SKM-1 (cell line): ENCODE measurements around the gene APBA1.

Source experiments
- DNase-seq: peaks from one replicate; lab custom pipeline; 2025; ENCODE audit not compliant: unreplicated experiment; lab: John Stamatoyannopoulos, UW

The APBA1 gene

DNA sequence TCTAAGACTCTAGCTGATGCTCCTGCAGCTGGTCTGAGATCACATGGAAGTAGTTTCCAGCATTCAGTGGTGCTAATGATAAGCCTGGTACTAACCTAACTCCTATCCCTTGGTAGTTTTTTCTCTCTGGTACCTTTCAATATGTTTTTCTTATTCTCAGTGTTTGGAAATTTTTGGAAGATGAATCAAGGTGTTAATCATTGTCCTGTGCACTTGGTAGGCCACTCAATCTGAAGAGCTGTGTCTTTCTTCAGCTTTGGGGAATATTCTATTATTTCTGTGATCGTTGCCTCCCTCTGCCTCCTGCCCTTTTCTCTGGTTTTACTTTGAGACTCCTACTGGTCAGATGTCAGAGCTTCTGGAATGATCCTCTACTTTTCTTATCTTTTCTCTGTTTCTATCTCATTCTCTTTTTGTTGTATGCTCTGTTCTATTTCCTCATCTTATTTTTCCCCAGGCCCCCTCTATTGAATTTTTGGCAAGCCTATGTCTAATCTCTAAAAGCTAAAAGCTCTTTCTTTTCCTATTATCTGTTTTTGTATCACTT is 136.8 kb downstream of the APBA1 start:
- no peak for DNase-seq

GRCh38 chr9:69532396-69532795 is 139.8 kb downstream of the APBA1 start:
- DNase-seq, result no peak

DNA sequence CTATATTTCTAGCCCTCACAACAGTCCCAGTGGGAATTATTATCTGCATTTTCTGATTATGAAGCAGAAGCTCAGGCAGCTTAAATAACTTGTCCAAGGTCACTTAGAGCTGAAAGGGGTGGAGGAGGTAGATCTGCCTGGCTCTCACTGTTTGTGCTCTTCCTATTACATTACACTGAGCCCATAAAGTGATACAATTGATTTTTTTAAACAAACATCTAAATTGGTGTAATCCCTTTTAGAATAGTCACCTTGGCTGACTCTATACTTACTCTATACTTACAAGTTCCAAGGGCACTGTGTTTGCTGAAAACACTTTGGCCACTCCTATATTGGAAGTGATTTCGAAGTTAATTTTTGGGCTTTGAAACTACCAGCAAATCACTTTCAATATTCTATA is 144.7 kb downstream of the APBA1 start:
- no peak for DNase-seq

- no peak for DNase-seq
These were observed 145.5 kb downstream of the APBA1 start for GRCh38 chr9:69526699-69527098.

DNA sequence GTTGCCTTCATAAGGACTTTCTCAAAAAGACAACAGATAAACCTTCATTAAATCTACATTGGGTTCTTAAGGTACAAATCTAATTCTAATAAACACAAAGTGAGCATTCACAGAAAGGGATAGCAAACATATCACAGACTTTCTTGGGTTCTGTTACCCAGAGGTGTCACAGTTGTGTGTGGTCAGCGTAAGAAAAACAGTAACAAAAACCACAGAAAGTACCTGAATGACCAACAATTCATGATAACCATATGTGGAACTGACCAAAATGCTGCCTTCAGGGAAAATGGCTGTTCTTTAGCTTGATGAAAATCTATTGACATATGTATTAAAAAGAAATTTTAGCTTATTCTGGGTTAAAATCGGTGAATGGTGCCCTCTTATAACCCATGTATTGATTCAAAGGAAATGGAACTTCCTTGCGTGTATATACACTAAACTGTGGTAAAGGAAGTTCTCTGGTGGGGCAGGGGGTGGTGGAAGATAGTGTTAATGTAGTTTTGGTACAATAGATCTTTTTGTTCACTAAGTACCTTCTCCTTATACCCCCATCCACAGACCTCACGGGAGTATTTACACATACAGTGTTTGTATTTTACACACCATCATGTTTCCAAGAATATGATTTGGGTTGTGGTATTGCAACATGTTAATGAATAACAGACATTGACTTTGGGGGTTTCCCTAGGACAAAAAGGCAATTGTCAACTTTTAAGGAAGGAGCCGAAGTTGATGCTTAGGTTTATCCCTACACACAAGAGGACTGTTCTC is 152.5 kb downstream of the APBA1 start:
- no peak for DNase-seq

- no peak for DNase-seq
These were observed 155.5 kb downstream of the APBA1 start for GRCh38 chr9:69516353-69517322.

- DNase-seq, result no peak
These were observed 156.4 kb downstream of the APBA1 start for GRCh38 chr9:69515810-69516209.

GRCh38 chr9:69513141-69513820 is 158.9 kb downstream of the APBA1 start:
- DNase-seq, result no peak

GRCh38 chr9:69504058-69504457 is 168.1 kb downstream of the APBA1 start:
- DNase-seq, result no peak

- no peak for DNase-seq
These were observed 169.4 kb downstream of the APBA1 start for GRCh38 chr9:69502671-69503301.

DNA sequence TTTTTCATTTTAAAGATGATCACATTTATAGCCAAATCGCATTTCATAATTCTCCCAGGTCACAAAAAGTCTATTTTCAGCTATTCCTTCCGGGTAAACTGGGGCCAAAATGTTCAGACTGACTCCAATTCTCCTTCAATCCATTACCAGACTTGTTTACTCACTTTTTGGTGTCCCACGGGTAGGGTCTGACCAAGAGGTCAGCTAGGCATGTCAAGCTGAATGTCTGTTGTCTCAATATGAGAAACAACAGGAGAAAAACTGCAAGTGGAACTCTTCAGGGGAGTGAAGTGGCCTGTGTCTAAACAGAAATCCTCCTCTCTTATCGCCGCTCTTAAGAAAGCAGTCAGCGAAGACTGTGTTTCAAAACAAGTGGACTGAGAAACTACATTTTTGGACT is 171.3 kb downstream of the APBA1 start:
- no peak for DNase-seq

DNA sequence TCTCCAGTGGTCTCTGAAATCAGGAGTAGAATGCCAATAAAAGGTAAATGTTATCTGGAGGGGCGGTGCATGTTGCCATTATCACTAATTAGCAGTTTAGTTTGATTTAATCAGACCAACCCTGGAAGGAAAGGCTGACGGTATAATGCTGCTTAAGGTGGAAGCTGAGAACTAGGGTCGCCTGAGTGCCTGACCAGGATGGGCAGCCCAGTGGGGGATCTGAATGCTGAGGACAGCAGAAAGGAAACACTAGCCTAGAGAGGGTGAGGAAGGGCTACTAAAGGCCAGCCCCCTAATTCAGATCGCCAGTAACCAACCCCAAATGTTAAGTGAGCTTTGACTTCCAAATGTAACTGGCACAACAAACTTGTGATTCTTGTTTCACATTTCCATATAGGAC is 172.2 kb downstream of the APBA1 start:
- DNase-seq, result no peak

DNA sequence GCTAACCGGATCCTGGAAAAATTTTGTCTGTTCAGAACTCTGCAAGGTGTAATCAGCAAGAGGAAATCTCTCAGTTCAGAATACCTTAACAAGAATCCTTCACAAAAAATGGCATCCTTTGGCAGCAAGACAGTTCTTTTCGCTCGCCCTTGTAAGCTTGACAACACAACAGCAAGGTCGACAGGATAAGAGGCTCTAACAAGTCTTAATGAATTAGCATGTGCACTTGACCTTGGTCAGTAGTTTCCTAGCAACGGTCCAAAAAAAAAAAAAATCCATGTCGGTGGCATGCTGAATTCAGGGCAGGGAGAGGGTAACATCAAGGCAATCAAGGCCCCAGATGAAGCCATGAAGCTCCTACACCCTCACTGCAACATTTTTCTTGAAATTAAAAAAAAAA is 172.8 kb downstream of the APBA1 start:
- no peak for DNase-seq

GRCh38 chr9:69498470-69498869 is 173.7 kb downstream of the APBA1 start:
- DNase-seq, result no peak

DNA sequence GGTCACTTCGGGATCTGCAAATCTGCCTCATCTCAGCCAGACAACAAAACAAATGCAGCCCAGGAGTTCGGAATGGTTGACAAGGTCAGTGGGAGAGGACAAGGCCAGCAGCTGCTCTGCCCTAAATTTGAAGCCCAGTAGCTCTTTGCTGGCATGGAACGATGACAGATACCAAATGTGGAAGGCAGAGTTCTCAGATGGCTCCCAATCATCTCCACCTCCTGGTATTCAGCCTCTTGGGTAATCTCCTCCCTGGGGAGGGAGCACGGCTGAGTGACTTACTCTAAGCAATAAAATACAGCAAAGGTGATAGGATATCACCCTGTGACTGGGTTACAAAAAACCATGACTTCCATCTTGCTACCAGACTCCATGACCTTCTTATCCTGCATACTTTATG is 174.4 kb downstream of the APBA1 start:
- no peak for DNase-seq

GRCh38 chr9:69496846-69497450 is 175.2 kb downstream of the APBA1 start:
- DNase-seq, result no peak

GRCh38 chr9:69495296-69495695 is 176.9 kb downstream of the APBA1 start:
- DNase-seq, result no peak

GRCh38 chr9:69494763-69495162 is 177.4 kb downstream of the APBA1 start:
- no peak for DNase-seq

GRCh38 chr9:69494208-69494607 is 178.0 kb downstream of the APBA1 start:
- no peak for DNase-seq

- DNase-seq, result no peak
These were observed 185.7 kb downstream of the APBA1 start for GRCh38 chr9:69486498-69486897.
